NCI-H146 treated with DMSO at 0.1 percent for 48 hours (cell line): ENCODE results near the gene SLC24A4.

Experiments
- DNase-seq: peaks from one replicate; lab custom pipeline; 2025; ENCODE audit not compliant: unreplicated experiment; lab: John Stamatoyannopoulos, UW

SLC24A4 gene

GRCh38 chr14:92360651-92361370 lies 37.8 kb downstream of the SLC24A4 start:
- no peak for DNase-seq

- no peak for DNase-seq
Measured at GRCh38 chr14:92362781-92363235, 39.8 kb downstream of the SLC24A4 start.

- DNase-seq: no peak
Measured at GRCh38 chr14:92366237-92366636, 43.3 kb downstream of the SLC24A4 start.

GRCh38 chr14:92368001-92368400 lies 45.0 kb downstream of the SLC24A4 start:
- no peak for DNase-seq

GRCh38 chr14:92369097-92369496 lies 46.1 kb downstream of the SLC24A4 start:
- no peak for DNase-seq

- no peak for DNase-seq
Measured at GRCh38 chr14:92372230-92372629, 49.3 kb downstream of the SLC24A4 start.

GRCh38 chr14:92373336-92373735 lies 50.4 kb downstream of the SLC24A4 start:
- no peak for DNase-seq

- no peak for DNase-seq
Measured at GRCh38 chr14:92380131-92380530, 57.2 kb downstream of the SLC24A4 start.

- no peak for DNase-seq
Measured at GRCh38 chr14:92380582-92380981, 57.6 kb downstream of the SLC24A4 start.

GRCh38 chr14:92382677-92383076 lies 59.7 kb downstream of the SLC24A4 start:
- DNase-seq: no peak

GRCh38 chr14:92383805-92384204 lies 60.8 kb downstream of the SLC24A4 start:
- no peak for DNase-seq

GRCh38 chr14:92384461-92385133 lies 61.6 kb downstream of the SLC24A4 start:
- DNase-seq: no peak

- no peak for DNase-seq
Measured at GRCh38 chr14:92385561-92385960, 62.6 kb downstream of the SLC24A4 start.

GRCh38 chr14:92386165-92386564 lies 63.2 kb downstream of the SLC24A4 start:
- DNase-seq: no peak

- no peak for DNase-seq
Measured at GRCh38 chr14:92386637-92387036, 63.7 kb downstream of the SLC24A4 start.

GRCh38 chr14:92387578-92387977 lies 64.6 kb downstream of the SLC24A4 start:
- no peak for DNase-seq

GRCh38 chr14:92389598-92390158 lies 66.7 kb downstream of the SLC24A4 start:
- DNase-seq: no peak

- DNase-seq: no peak
Measured at GRCh38 chr14:92391726-92392125, 68.8 kb downstream of the SLC24A4 start.

- DNase-seq: no peak
Measured at GRCh38 chr14:92392711-92393110, 69.7 kb downstream of the SLC24A4 start.

GRCh38 chr14:92397150-92397952 lies 74.4 kb downstream of the SLC24A4 start:
- DNase-seq: no peak

- DNase-seq: no peak
Measured at GRCh38 chr14:92397953-92398564, 75.1 kb downstream of the SLC24A4 start.
